Pons (tissue), 1 donor: ENCODE data around the gene PXYLP1.

ENCODE experiments used
- DNase-seq: peaks from one replicate; pipeline ENCODE4 v3.0.0-alpha.2; 2016; ENCODE audit warnings: low spot score

PXYLP1 gene

DNA sequence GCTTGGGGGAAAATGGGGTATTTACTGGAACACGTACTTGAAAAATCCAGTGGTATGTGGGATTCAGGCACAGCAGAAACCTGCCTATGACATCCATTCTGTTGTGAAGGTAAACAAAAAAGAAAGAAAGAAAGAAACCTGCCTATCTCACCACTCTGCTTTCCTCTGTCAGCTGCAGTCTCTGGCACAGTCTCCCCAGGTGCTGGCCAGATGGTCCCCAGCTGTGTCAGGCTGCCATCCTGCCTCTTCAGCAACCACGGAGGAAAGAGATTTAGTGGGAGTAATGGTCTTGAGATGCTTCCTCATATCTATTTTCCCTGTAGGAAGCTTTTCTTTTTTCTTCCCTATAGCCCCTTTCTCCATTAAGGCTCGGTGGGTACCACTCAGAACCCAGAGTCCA lies 2.5 kb upstream of the PXYLP1 start:
- no peak for DNase-seq

GRCh38 chr3:141230293-141230692 lies 1.3 kb upstream of the PXYLP1 start:
- no peak for DNase-seq

- DNase-seq, result no peak
Observed at GRCh38 chr3:141231952-141232823, 563 bp downstream of the PXYLP1 start.

DNA sequence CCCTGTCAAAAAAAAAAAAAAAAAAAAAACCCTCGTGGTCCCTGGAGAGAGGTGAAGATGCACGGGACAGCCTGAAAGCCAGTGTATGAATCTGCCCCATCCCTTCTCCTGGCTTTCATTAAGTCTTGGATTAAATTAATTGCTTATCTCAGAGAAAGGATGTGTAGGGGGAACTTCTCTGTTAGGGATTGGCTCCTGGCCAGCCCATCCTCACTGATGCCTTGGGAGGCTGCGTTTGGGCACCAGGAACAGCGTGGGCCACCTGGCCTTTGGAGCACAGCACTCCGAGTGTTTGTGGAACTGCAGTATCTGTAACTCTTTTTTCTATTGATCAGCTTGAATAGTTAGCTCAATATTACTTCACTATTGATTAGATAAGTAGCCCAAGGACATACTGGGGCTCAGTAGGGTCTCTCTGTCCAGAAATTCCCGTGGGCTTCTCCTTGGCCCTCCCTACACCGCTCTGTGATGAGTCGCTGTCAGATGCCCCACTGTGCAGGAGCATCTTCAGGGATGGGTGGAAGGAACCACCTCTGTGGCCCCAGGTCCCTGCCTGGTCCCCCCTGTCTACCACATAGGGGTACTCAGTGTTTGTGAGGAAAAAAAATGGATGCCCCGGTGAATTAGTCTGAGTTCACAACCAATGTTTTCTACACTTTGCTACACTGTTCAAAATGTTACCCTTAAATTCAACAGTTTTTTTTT lies 2.0 kb downstream of the PXYLP1 start:
- DNase-seq, result no peak

DNA sequence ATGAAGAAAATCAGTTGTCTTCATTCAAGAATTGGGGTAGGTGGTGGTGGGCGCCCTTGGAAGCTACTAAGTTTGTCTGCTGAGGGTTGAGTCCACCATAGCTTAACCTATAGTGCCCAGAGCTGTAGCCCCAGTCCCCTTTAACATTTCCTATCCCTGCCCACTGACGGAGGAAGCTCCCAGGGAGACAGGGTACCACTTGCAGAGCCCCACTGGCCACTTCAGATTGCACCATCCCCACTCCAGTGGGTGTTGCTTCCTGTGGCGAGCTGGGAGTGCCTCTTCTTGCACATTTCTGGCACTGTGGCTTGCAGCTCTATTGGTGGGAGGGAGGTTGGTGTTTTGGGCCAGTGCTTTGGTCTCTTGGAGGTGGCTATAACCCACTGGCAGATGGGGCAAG lies 2.7 kb downstream of the PXYLP1 start:
- no peak for DNase-seq

GRCh38 chr3:141235661-141236171 lies 4.1 kb downstream of the PXYLP1 start:
- DNase-seq, result no peak

DNA sequence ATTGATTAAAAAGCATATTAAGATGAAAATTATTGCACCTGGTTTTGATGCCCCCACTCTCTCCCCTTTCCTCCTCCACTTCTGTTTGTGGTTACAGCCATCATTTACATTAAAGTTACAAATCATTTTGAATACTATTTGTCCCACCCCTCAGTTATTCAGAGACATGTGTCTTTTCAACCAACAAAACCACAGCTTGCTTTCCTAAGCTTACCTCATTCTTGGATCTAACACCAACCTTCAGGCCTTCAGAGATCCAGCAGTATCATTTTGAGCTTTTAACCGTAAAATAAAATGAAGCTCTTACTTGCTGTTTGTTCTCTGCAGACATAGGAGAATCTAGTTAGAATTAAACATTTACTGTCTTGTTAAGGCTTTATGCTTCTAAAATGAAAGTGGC lies 4.7 kb downstream of the PXYLP1 start:
- DNase-seq, result no peak

GRCh38 chr3:141237701-141238521 lies 6.3 kb downstream of the PXYLP1 start:
- DNase-seq, result peak; percentile 15

DNA sequence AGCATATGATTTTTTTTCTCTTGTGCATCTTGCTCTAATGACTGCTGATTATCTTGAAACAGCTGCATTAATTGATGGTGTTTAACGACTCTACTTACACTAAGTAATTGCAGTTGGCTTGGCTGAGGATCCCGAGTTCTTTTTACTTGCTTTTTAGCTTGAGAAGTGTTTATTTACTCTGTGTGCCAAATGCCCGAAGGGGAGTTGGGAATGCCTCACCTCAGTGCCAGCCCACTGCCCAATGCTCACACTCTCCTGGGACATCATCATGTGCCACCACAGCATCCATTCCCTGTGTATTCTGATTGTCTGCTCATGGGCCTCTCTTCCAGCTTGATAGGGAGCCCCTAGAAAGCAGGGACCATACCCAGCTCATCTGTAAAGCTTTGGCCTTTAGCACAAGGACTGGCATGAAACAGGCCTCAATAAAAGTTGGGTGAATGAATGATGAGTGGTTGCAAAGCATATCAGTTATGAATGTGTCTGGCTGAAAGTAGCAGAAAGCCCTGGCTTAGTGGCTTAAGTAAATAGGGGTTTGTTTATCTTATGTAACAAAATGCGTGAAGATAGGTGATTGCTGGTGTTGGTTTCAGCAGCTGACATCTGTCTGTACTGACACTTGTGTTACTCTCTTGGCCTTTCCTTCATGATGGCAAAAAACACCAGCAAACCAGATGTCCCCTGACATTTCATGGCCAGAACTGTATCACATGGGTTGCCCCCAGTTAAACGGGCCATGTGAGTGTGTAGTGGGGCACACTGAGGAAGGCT lies 8.1 kb downstream of the PXYLP1 start:
- DNase-seq, result no peak

- no peak for DNase-seq
Observed at GRCh38 chr3:141240286-141240685, 8.7 kb downstream of the PXYLP1 start.

- DNase-seq, result no peak
Observed at GRCh38 chr3:141240687-141241615, 9.3 kb downstream of the PXYLP1 start.

DNA sequence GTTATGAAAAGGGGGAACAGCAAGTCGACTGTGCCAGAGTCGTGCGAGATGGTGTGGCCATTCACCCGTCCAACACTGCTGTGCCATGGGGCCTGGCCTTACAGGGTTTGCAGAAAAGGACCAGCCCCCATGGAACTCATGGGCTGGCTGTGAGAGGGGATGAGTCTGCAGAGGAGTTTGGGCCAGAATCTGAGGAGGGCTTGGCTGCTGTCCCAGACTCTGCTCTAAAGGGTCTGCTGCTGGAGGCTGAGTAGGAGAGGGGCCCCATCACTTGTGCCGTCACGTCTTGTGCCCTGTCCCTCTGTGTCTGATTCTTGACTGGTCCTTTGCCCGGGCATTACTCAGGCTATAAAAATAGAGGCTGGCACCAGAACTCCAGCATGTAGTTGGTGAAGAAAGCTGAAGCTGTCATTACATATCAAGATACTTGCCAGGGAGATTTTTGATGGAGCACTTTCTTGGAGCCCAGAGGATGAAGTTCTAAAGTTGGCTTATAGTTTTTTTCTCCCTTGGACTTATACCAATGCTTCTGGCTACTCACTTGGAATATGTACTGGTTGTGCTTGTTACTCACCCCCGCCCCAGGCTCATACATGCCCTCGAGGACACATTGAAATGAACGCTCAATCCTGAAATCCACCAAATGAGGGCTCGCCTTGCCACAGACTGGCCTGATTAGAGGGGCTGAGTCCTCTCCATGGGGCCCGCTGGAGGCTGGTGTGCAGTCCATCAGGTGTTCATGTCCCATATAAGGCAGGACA lies 10.2 kb downstream of the PXYLP1 start:
- DNase-seq, result peak; percentile 28

- DNase-seq, result no peak
Observed at GRCh38 chr3:141242377-141243092, 10.9 kb downstream of the PXYLP1 start.

GRCh38 chr3:141243271-141243707 lies 11.7 kb downstream of the PXYLP1 start:
- no peak for DNase-seq

- no peak for DNase-seq
Observed at GRCh38 chr3:141246224-141246957, 14.8 kb downstream of the PXYLP1 start.

- DNase-seq, result no peak
Observed at GRCh38 chr3:141246958-141247301, 15.3 kb downstream of the PXYLP1 start.

DNA sequence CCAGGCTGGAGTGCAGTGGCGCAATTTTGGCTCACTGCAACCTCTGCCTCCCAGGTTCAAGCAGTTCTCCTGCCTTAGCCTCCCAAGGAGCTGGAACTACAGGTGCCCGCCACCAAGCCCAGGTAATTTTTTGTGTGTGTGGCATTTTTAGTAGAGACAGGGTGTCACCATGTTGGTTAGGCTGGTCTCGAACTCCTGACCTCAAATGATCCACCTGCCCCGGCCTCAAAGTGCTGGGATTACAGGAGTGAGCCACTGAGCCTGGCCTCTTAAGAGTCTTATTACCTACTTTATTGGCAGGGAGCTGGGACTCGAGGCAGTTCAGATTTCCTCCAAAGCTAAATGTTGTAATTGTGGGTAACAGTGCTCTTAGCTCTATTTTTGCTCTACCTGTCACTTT lies 16.4 kb downstream of the PXYLP1 start:
- no peak for DNase-seq

- DNase-seq, result no peak
Observed at GRCh38 chr3:141249041-141249440, 17.4 kb downstream of the PXYLP1 start.
